Measurements from ENCODE around the gene ADARB2. TPM values are rescaled to one million over a fixed set of nuclear protein-coding genes. Genes with fewer than 3 reads are reported as not detected.

ADARB2 gene
- total and polyA plus RNA-seq, 3 experiments from 2014 or later: not detected

GRCh38 chr10:1267148-1267547, 470.2 kb downstream of the ADARB2 start:
- Histone ChIP-seq H3K27me3 (ENCODE audit: insufficient read depth, low read length, poor library complexity, severe bottlenecking) (no peaks in the 10 kb centered on the region), H3K4me3 (ENCODE audit: low read length) (no peak overlapping the region), H3K9me3 (ENCODE audit: low read length) (no peaks in the 10 kb centered on the region), H3K4me1 (ENCODE audit: insufficient read depth, low read length) (no peaks in the 10 kb centered on the region), H3K36me3 (ENCODE audit: insufficient read depth, low read length) (no peaks in the 10 kb centered on the region), H3K27ac (ENCODE audit: low read depth, low read length) (no peak overlapping the region)
- CTCF ChIA-PET: no interaction called here
- POLR2A ChIA-PET: no interaction called here
- Mint-ChIP-seq H3K4me3 (no peak overlapping the region), H3K36me3 (no peaks in the 10 kb centered on the region), H3K27me3 (peaks cover 0 to 5% of the 10 kb centered on the region in 2 donors), H3K9me3 (peaks cover 0 to 3% (median 0%) of the 10 kb centered on the region in 5 donors), H3K27ac (no peak overlapping the region), H3K4me1 (no peaks in the 10 kb centered on the region)
- no peak for DNase-seq

- CTCF ChIA-PET: no interaction called here
- H3K27ac ChIP-seq (ENCODE audit: low read depth, low read length): no peak overlapping the region
- peaks cover 0 to 3% (median 2%) of the 10 kb centered on the region in 5 donors for H3K9me3 Mint-ChIP-seq
- no peak overlapping the region for H3K4me3 Mint-ChIP-seq
- no peaks in the 10 kb centered on the region for H3K36me3 Mint-ChIP-seq
- no peaks in the 10 kb centered on the region for H3K9me3 ChIP-seq (ENCODE audit: low read length)
- H3K4me1 Mint-ChIP-seq: no peaks in the 10 kb centered on the region
- H3K27me3 Mint-ChIP-seq: peaks cover 0 to 5% of the 10 kb centered on the region in 2 donors
- H3K4me3 ChIP-seq (ENCODE audit: low read length): no peak overlapping the region
- POLR2A ChIA-PET: no interaction called here
- no peaks in the 10 kb centered on the region for H3K27me3 ChIP-seq (ENCODE audit: insufficient read depth, low read length, poor library complexity, severe bottlenecking)
- no peak for DNase-seq
- no peaks in the 10 kb centered on the region for H3K36me3 ChIP-seq (ENCODE audit: insufficient read depth, low read length)
- no peak overlapping the region for H3K27ac Mint-ChIP-seq
- no peaks in the 10 kb centered on the region for H3K4me1 ChIP-seq (ENCODE audit: insufficient read depth, low read length)
Observed at GRCh38 chr10:1266033-1266802, 471.1 kb downstream of the ADARB2 start.

- H3K36me3 Mint-ChIP-seq: no peaks in the 10 kb centered on the region
Observed at GRCh38 chr10:1264001-1264400, 473.3 kb downstream of the ADARB2 start.

GRCh38 chr10:1257274-1257673, 480.1 kb downstream of the ADARB2 start:
- Histone ChIP-seq H3K4me3 (ENCODE audit: low read length) (no peak overlapping the region), H3K27me3 (ENCODE audit: insufficient read depth, low read length, poor library complexity, severe bottlenecking) (peaks cover 8% of the 10 kb centered on the region), H3K4me1 (ENCODE audit: insufficient read depth, low read length) (peaks cover 35% of the 10 kb centered on the region), H3K36me3 (ENCODE audit: insufficient read depth, low read length) (no peaks in the 10 kb centered on the region), H3K27ac (ENCODE audit: low read depth, low read length) (no peak overlapping the region), H3K9me3 (ENCODE audit: low read length) (no peaks in the 10 kb centered on the region)
- no peak overlapping the region for H3K4me3 Mint-ChIP-seq
- no peak overlapping the region for H3K27ac Mint-ChIP-seq
- ChIA-PET CTCF (no interaction called here), POLR2A (no interaction called here)
- H3K27me3 Mint-ChIP-seq: peaks cover 14 to 15% of the 10 kb centered on the region in 2 donors
- DNase-seq: no peak
- no peaks in the 10 kb centered on the region for H3K36me3 Mint-ChIP-seq
- H3K4me1 Mint-ChIP-seq: peaks cover 5 to 20% (median 7%) of the 10 kb centered on the region in 3 donors
- H3K9me3 Mint-ChIP-seq: peaks cover 0 to 10% (median 7%) of the 10 kb centered on the region in 5 donors

More at GRCh38 chr10:1264001-1264400, 473.3 kb downstream of the ADARB2 start:
- no peak overlapping the region for H3K4me3 ChIP-seq (ENCODE audit: low read length)
- peaks cover 4 to 7% of the 10 kb centered on the region in 2 donors for H3K27me3 Mint-ChIP-seq
- no peaks in the 10 kb centered on the region for H3K36me3 ChIP-seq (ENCODE audit: insufficient read depth, low read length)
- ChIA-PET CTCF (no interaction called here), POLR2A (no interaction called here)
- H3K4me1 ChIP-seq (ENCODE audit: insufficient read depth, low read length): no peaks in the 10 kb centered on the region
- no peaks in the 10 kb centered on the region for H3K4me1 Mint-ChIP-seq
- H3K9me3 ChIP-seq (ENCODE audit: low read length): no peaks in the 10 kb centered on the region
- H3K27ac Mint-ChIP-seq: no peak overlapping the region
- DNase-seq: no peak
- no peaks in the 10 kb centered on the region for H3K27me3 ChIP-seq (ENCODE audit: insufficient read depth, low read length, poor library complexity, severe bottlenecking)
- H3K4me3 Mint-ChIP-seq: no peak overlapping the region
- peaks cover 0 to 4% (median 3%) of the 10 kb centered on the region in 5 donors for H3K9me3 Mint-ChIP-seq
- no peak overlapping the region for H3K27ac ChIP-seq (ENCODE audit: low read depth, low read length)

GRCh38 chr10:1256432-1256725, 480.9 kb downstream of the ADARB2 start:
- ChIA-PET CTCF (no interaction called here), POLR2A (no interaction called here)
- no peak overlapping the region for H3K27ac Mint-ChIP-seq
- H3K4me3 ChIP-seq (ENCODE audit: low read length): no peak overlapping the region
- DNase-seq: no peak
- no peaks in the 10 kb centered on the region for H3K36me3 ChIP-seq (ENCODE audit: insufficient read depth, low read length)
- no peak overlapping the region for H3K4me3 Mint-ChIP-seq
- peaks cover 5 to 20% (median 7%) of the 10 kb centered on the region in 3 donors for H3K4me1 Mint-ChIP-seq
- H3K27ac ChIP-seq (ENCODE audit: low read depth, low read length): no peak overlapping the region
- H3K27me3 ChIP-seq (ENCODE audit: insufficient read depth, low read length, poor library complexity, severe bottlenecking): peaks cover 8% of the 10 kb centered on the region
- peaks cover 14 to 15% of the 10 kb centered on the region in 2 donors for H3K27me3 Mint-ChIP-seq
- H3K36me3 Mint-ChIP-seq: no peaks in the 10 kb centered on the region
- no peaks in the 10 kb centered on the region for H3K9me3 ChIP-seq (ENCODE audit: low read length)
- peaks cover 35% of the 10 kb centered on the region for H3K4me1 ChIP-seq (ENCODE audit: insufficient read depth, low read length)
- peaks cover 0 to 9% (median 7%) of the 10 kb centered on the region in 5 donors for H3K9me3 Mint-ChIP-seq

- peaks cover 8% of the 10 kb centered on the region for H3K27me3 ChIP-seq (ENCODE audit: insufficient read depth, low read length, poor library complexity, severe bottlenecking)
- Mint-ChIP-seq H3K27me3 (peaks cover 16 to 17% of the 10 kb centered on the region in 2 donors), H3K36me3 (no peaks in the 10 kb centered on the region), H3K27ac (peak overlapping the region in 1 of 8 donors; percentile 47), H3K4me1 (peaks cover 5 to 20% (median 7%) of the 10 kb centered on the region in 3 donors), H3K9me3 (peaks cover 0 to 8% (median 7%) of the 10 kb centered on the region in 5 donors), H3K4me3 (no peak overlapping the region)
- peaks cover 35% of the 10 kb centered on the region for H3K4me1 ChIP-seq (ENCODE audit: insufficient read depth, low read length)
- ChIA-PET POLR2A (no interaction called here), CTCF (no interaction called here)
- no peak overlapping the region for H3K27ac ChIP-seq (ENCODE audit: low read depth, low read length)
- no peaks in the 10 kb centered on the region for H3K9me3 ChIP-seq (ENCODE audit: low read length)
- no peaks in the 10 kb centered on the region for H3K36me3 ChIP-seq (ENCODE audit: insufficient read depth, low read length)
- DNase-seq: no peak
- no peak overlapping the region for H3K4me3 ChIP-seq (ENCODE audit: low read length)
Observed at GRCh38 chr10:1255600-1256431, 481.5 kb downstream of the ADARB2 start.

GRCh38 chr10:1255118-1255517, 482.2 kb downstream of the ADARB2 start:
- Histone ChIP-seq H3K27ac (ENCODE audit: low read depth, low read length) (no peak overlapping the region), H3K27me3 (ENCODE audit: insufficient read depth, low read length, poor library complexity, severe bottlenecking) (peaks cover 8% of the 10 kb centered on the region), H3K4me1 (ENCODE audit: insufficient read depth, low read length) (peaks cover 35% of the 10 kb centered on the region), H3K9me3 (ENCODE audit: low read length) (no peaks in the 10 kb centered on the region), H3K4me3 (ENCODE audit: low read length) (no peak overlapping the region), H3K36me3 (ENCODE audit: insufficient read depth, low read length) (no peaks in the 10 kb centered on the region)
- CTCF ChIA-PET: no interaction called here
- DNase-seq: no peak
- POLR2A ChIA-PET: no interaction called here
- H3K9me3 Mint-ChIP-seq: peaks cover 0 to 8% (median 7%) of the 10 kb centered on the region in 5 donors
- H3K36me3 Mint-ChIP-seq: no peaks in the 10 kb centered on the region
- H3K27ac Mint-ChIP-seq: peak overlapping the region in 1 of 8 donors; percentile 56
- H3K4me1 Mint-ChIP-seq: peaks cover 5 to 20% (median 7%) of the 10 kb centered on the region in 3 donors
- peaks cover 20 to 22% of the 10 kb centered on the region in 2 donors for H3K27me3 Mint-ChIP-seq
- H3K4me3 Mint-ChIP-seq: no peak overlapping the region
